ENCODE data around the gene CLCA2.
A peak's percentile ranks its signal among the peaks of the same experiment; 100 is the strongest.

CLCA2 gene

GRCh38 chr1:86449103-86449502, 25.1 kb downstream of the CLCA2 start:
- ATAC-seq, result no peak
- H3K9me3 Mint-ChIP-seq, result no peaks in the 10 kb centered on the region

DNA sequence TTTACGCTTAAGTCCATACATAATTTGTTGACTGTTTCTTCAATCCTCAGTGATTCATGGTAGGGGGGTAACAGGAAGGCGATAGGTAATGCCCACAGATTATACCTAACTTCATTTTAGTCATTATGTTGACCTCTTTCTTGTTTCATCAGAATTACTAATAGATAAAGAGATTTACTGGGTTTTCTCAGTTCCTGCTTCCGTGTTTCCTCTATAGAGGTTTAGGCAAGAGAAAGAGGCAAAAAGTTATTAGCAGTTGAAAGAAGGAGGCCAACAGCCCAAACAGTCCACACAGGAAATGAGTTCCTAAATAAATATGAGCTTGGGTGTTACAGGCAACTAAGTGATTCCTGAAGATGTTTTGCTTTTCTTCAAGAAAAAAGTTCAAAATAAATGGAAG, 26.9 kb downstream of the CLCA2 start:
- H3K27ac Mint-ChIP-seq, result no peak overlapping the region
- no peak overlapping the region for H3K4me3 Mint-ChIP-seq
- DNase-seq (ENCODE audit: low spot score in 2 of 2), result no peak
- ATAC-seq, result no peak
- H3K36me3 Mint-ChIP-seq, result no peaks in the 10 kb centered on the region
- H3K4me1 Mint-ChIP-seq, result no peaks in the 10 kb centered on the region
- H3K9me3 Mint-ChIP-seq, result no peaks in the 10 kb centered on the region

More at GRCh38 chr1:86449103-86449502, 25.1 kb downstream of the CLCA2 start:
- H3K36me3 Mint-ChIP-seq, result no peaks in the 10 kb centered on the region
- no peak overlapping the region for H3K27ac Mint-ChIP-seq
- DNase-seq (ENCODE audit: low spot score in 2 of 2), result no peak
- no peak overlapping the region for H3K4me3 Mint-ChIP-seq
- no peaks in the 10 kb centered on the region for H3K4me1 Mint-ChIP-seq

DNA sequence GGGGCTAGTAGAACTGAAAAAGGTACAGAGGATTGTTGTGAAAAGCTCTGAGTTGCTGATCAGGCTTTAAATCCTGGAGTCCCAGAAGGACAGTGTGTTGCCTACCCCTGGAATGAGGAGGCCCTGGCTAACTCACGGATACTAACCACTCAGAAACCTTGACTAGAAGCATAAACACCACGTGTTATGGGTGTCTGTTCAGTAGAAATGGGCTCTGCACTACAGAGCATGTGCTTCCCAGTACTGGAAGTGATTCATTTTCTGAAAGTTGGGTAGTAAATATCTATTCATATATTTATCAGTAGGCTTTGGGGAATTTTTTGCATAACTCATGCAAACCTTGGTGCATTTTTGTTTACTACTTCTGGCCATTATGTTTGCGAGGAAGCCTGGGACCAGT, 29.7 kb downstream of the CLCA2 start:
- Mint-ChIP-seq H3K36me3 (no peaks in the 10 kb centered on the region), H3K4me1 (no peaks in the 10 kb centered on the region), H3K9me3 (no peaks in the 10 kb centered on the region), H3K4me3 (no peak overlapping the region), H3K27ac (no peak overlapping the region)
- ATAC-seq, result peak; percentile 44
- DNase-seq (ENCODE audit: low spot score in 2 of 2), result no peak

DNA sequence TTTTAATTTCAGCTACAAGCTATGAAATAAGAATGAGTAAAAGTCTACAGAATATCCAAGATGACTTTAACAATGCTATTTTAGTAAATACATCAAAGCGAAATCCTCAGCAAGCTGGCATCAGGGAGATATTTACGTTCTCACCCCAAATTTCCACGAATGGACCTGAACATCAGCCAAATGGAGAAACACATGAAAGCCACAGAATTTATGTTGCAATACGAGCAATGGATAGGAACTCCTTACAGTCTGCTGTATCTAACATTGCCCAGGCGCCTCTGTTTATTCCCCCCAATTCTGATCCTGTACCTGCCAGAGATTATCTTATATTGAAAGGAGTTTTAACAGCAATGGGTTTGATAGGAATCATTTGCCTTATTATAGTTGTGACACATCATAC, 31.1 kb downstream of the CLCA2 start:
- H3K9me3 Mint-ChIP-seq, result no peaks in the 10 kb centered on the region
- ATAC-seq, result no peak
- H3K27ac Mint-ChIP-seq, result no peak overlapping the region
- no peak for DNase-seq (ENCODE audit: low spot score in 2 of 2)
- H3K36me3 Mint-ChIP-seq, result no peaks in the 10 kb centered on the region
- no peaks in the 10 kb centered on the region for H3K4me1 Mint-ChIP-seq
- no peak overlapping the region for H3K4me3 Mint-ChIP-seq

DNA sequence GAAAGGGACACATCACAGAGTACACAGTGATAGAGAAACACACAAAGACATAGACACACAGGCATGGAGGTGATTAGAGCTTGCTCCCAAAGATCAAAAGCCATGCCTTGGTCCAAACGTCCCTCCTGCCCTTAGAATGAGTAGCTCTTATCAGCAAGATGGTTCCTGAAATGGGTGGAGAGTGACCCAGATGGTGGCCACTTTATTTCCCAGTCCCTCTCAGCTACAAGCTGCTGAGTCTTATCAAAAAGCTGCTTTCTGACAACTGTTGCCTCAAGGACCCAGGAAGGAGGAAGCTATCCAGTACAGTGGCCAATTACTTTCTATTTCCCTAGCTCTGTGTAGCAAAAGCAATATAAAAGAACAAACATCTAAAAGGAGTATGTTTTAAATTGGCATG, 37.0 kb downstream of the CLCA2 start:
- Mint-ChIP-seq H3K4me3 (no peak overlapping the region), H3K9me3 (no peaks in the 10 kb centered on the region), H3K4me1 (no peaks in the 10 kb centered on the region), H3K36me3 (no peaks in the 10 kb centered on the region), H3K27ac (no peak overlapping the region)
- no peak for ATAC-seq
- DNase-seq (ENCODE audit: low spot score in 2 of 2), result no peak

GRCh38 chr1:86461482-86461881, 37.5 kb downstream of the CLCA2 start:
- no peaks in the 10 kb centered on the region for H3K4me1 Mint-ChIP-seq
- ATAC-seq, result no peak
- no peak overlapping the region for H3K4me3 Mint-ChIP-seq
- H3K9me3 Mint-ChIP-seq, result no peaks in the 10 kb centered on the region
- no peak overlapping the region for H3K27ac Mint-ChIP-seq
- no peak for DNase-seq (ENCODE audit: low spot score in 2 of 2)
- no peaks in the 10 kb centered on the region for H3K36me3 Mint-ChIP-seq

GRCh38 chr1:86464819-86465218, 40.8 kb downstream of the CLCA2 start:
- Mint-ChIP-seq H3K36me3 (no peaks in the 10 kb centered on the region), H3K27ac (no peak overlapping the region), H3K9me3 (no peaks in the 10 kb centered on the region), H3K4me1 (no peaks in the 10 kb centered on the region), H3K4me3 (no peak overlapping the region)
- DNase-seq (ENCODE audit: low spot score in 2 of 2) (no peak), ATAC-seq (no peak)

DNA sequence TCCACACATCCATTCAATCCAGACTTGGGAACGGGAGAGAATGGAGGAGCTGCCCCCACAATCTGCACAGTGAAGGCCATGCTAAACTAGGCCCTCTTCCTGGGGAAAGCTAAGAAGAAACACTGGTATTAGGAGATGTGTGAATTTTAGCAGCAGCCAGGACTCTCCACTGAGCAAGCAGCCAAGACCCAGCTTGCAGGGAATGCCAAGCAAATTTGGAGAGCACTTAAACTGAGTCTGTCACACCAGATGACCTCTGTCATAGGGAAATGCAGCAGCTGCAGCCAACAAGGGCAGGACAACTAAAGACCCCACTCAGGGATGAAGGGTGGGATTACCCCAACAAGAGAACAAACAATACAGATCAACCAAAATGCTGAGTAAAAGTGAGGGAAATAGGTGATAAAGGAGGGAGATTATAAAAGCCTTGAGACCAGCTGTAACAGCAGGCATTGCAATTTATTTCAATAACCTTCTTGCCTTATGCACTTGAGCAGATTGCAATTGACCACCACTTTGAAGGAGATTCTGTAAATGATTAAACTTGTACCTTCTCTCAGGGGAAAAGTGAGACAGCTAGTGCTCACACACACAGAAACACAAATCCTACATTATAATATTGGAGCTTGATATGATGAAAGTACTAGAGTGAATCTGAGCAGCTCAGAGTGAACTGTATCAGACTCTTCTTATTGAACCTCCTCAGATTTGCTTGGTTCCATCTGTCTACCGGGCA, 42.3 kb downstream of the CLCA2 start:
- DNase-seq (ENCODE audit: low spot score in 2 of 2) (no peak), ATAC-seq (no peak)
- no peaks in the 10 kb centered on the region for H3K9me3 Mint-ChIP-seq
- no peak overlapping the region for H3K4me3 Mint-ChIP-seq
- H3K4me1 Mint-ChIP-seq, result no peaks in the 10 kb centered on the region
- H3K36me3 Mint-ChIP-seq, result no peaks in the 10 kb centered on the region
- no peak overlapping the region for H3K27ac Mint-ChIP-seq

- Mint-ChIP-seq H3K4me1 (no peaks in the 10 kb centered on the region), H3K36me3 (no peaks in the 10 kb centered on the region), H3K4me3 (no peak overlapping the region), H3K9me3 (no peaks in the 10 kb centered on the region), H3K27ac (no peak overlapping the region)
- ATAC-seq, result no peak
- DNase-seq (ENCODE audit: low spot score in 2 of 2), result no peak
Measured at GRCh38 chr1:86466986-86467385, 43.0 kb downstream of the CLCA2 start.

- Mint-ChIP-seq H3K36me3 (no peaks in the 10 kb centered on the region), H3K9me3 (no peaks in the 10 kb centered on the region), H3K4me1 (no peaks in the 10 kb centered on the region), H3K4me3 (no peak within 1 kb of the TSS), H3K27ac (no peak within 1 kb of the TSS)
- DNase-seq (ENCODE audit: low spot score in 2 of 2) (no peak), ATAC-seq (no peak)
Measured at GRCh38 chr1:86468501-86468977, 44.6 kb downstream of the CLCA2 start, which contains the start of gene CLCA1. Gene CLCA1, plus strand, starts transcription at chr1:86468927. Its CDS starts 45 bp downstream, at chr1:86468972.

DNA sequence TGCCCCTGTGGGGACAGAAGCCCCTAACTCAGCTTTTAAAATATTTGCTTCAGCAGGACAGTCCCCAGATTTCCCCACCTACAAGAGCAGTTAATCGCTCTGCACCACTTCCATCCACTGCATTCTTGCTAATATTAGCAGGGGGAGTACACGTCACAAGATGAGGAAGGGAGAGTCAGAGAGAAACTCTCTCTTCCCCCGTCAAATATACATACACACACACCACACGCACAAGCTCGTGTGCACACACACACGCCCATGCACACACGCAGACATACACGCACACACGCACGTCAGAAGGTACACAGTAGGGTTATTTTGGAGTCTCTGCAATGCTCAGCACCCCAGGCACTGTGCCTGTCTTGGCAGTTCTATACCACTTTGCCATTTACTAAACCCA, 46.9 kb downstream of the CLCA2 start:
- DNase-seq (ENCODE audit: low spot score in 2 of 2) (no peak), ATAC-seq (no peak)
- no peaks in the 10 kb centered on the region for H3K4me1 Mint-ChIP-seq
- H3K27ac Mint-ChIP-seq, result no peak overlapping the region
- no peaks in the 10 kb centered on the region for H3K9me3 Mint-ChIP-seq
- no peaks in the 10 kb centered on the region for H3K36me3 Mint-ChIP-seq
- no peak overlapping the region for H3K4me3 Mint-ChIP-seq

- ATAC-seq (no peak), DNase-seq (ENCODE audit: low spot score in 2 of 2) (no peak)
- H3K36me3 Mint-ChIP-seq, result no peaks in the 10 kb centered on the region
- no peaks in the 10 kb centered on the region for H3K9me3 Mint-ChIP-seq
- no peaks in the 10 kb centered on the region for H3K4me1 Mint-ChIP-seq
- no peak overlapping the region for H3K4me3 Mint-ChIP-seq
- H3K27ac Mint-ChIP-seq, result no peak overlapping the region
Measured at GRCh38 chr1:86471291-86471690, 47.3 kb downstream of the CLCA2 start.

DNA sequence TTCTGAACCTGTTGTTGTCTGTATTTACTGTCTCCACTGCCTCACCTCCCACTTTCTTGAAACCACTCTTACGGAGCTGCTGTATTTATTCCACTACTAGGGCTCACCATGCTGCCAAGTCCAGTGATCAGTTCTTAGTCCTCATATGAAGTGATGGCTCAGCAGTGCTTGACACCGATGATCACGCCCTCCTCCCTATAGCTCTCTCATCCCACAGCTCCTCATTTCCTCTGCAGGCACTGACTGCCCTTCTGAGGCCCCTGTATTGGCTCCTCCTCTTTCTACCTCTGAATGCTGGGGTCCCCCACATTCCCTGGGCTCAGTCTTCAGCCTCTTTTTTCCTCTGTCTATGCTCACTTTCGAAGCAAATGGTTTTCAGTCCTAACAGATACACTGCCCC, 48.2 kb downstream of the CLCA2 start:
- Mint-ChIP-seq H3K27ac (no peak overlapping the region), H3K9me3 (no peaks in the 10 kb centered on the region), H3K4me3 (no peak overlapping the region), H3K4me1 (no peaks in the 10 kb centered on the region), H3K36me3 (no peaks in the 10 kb centered on the region)
- ATAC-seq, result no peak
- DNase-seq (ENCODE audit: low spot score in 2 of 2), result no peak

DNA sequence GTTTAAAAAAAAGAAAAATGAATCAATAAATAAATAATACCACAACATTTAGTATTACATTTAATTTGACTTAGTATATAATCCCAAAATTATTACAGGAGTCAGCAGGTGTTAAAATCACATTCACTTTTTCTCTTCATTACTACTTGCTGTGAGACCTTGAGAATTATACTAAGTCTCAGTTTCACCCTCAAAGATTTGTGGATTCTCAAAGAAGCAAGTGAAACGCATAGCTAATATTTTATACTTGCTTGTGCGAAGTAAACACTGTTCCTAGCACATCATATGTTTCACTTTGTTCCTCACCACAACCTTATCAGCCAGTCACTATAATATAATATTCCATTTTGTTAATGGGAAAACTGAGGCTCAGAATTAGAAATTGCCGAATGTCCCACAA, 48.8 kb downstream of the CLCA2 start:
- ATAC-seq, result no peak
- no peak overlapping the region for H3K27ac Mint-ChIP-seq
- no peak overlapping the region for H3K4me3 Mint-ChIP-seq
- DNase-seq (ENCODE audit: low spot score in 2 of 2), result no peak
- no peaks in the 10 kb centered on the region for H3K4me1 Mint-ChIP-seq
- no peaks in the 10 kb centered on the region for H3K9me3 Mint-ChIP-seq
- no peaks in the 10 kb centered on the region for H3K36me3 Mint-ChIP-seq

GRCh38 chr1:86477256-86477655, 53.3 kb downstream of the CLCA2 start:
- H3K9me3 Mint-ChIP-seq, result no peaks in the 10 kb centered on the region
- no peaks in the 10 kb centered on the region for H3K4me1 Mint-ChIP-seq
- no peak overlapping the region for H3K27ac Mint-ChIP-seq
- ATAC-seq (no peak), DNase-seq (ENCODE audit: low spot score in 2 of 2) (no peak)
- H3K36me3 Mint-ChIP-seq, result no peaks in the 10 kb centered on the region
- H3K4me3 Mint-ChIP-seq, result no peak overlapping the region

- Mint-ChIP-seq H3K4me3 (no peak overlapping the region), H3K9me3 (no peaks in the 10 kb centered on the region), H3K36me3 (no peaks in the 10 kb centered on the region), H3K27ac (no peak overlapping the region), H3K4me1 (no peaks in the 10 kb centered on the region)
- ATAC-seq (no peak), DNase-seq (ENCODE audit: low spot score in 2 of 2) (no peak)
Measured at GRCh38 chr1:86477682-86478081, 53.7 kb downstream of the CLCA2 start.

All from stimulated activated effector memory CD8-positive, alpha-beta T cell treated with anti-CD3 and anti-CD28 coated beads, Interleukin-12 subunit alpha, Interleukin-12 subunit beta, amount 100 ng/mL, for 72 hours (primary cell).